Measurements from ENCODE around the gene HPS5. TPM values are rescaled to one million over a fixed set of nuclear protein-coding genes. Genes with fewer than 3 reads are reported as not detected.

The HPS5 gene
- total RNA-seq, 1 donor from 2014 or later: 64.7 TPM

DNA sequence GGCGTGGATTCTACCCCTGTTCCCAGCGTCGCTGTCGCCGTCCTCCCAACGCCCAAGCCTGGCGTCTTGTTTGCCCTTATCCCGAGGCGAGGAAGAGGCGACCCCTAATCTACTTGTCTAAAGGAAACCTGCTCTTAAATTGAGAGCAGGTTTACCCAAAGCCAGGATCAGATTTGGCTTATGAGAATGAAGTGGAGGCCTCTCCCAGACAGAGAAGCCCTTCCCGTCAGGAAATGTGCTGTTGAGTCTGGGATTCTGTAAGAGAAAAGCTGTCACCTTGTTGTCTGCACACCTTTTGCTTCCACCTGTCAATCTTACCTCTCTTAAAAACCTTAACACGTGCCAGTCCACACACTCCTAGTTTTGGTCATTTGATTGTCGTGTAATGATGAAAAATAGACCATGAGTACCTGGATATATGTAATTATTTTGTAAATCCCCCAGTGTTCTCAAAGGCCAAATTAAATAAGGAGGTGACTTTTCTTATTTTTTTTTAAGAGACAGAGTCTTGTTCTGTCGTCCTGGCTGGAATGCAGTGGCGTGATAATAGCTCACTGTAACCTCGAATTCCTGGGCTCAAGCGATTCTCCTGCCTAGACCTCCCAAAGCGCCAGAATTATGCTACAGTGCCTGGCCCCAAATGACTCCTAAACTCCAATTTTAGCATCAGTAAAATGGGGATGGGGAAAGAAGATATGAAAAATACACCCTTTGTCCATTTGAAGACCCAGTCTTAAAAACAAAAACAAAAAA lies 1.1 kb upstream of the HPS5 start:
- peaks cover 3 to 17% (median 13%) of the 10 kb centered on the region in 3 donors for H3K36me3 ChIP-seq (ENCODE audit: control insufficient read depth in 3 of 3, insufficient read depth in 3 of 3, low read length in 3 of 3)
- peak overlapping the region; percentile 84 to 95 (median 95) for H3K9ac ChIP-seq (ENCODE audit: low read depth in 1 of 3, low read length in 3 of 3)
- H3K4me1 ChIP-seq (ENCODE audit: control insufficient read depth in 3 of 3, insufficient read depth in 3 of 3, low read length in 3 of 3): peaks cover 27 to 35% (median 30%) of the 10 kb centered on the region in 3 donors
- peak overlapping the region; percentile 41 for H3K27ac ChIP-seq (ENCODE audit: low read depth, low read length)
- no peaks in the 10 kb centered on the region for H3K27me3 ChIP-seq (ENCODE audit: control insufficient read depth in 3 of 3, insufficient read depth in 3 of 3, low read length in 3 of 3)
- peak overlapping the region; percentile 91 to 95 (median 91) for H3K4me3 ChIP-seq (ENCODE audit: low read length in 3 of 3)
- no peaks in the 10 kb centered on the region for H3K9me3 ChIP-seq (ENCODE audit: control insufficient read depth in 3 of 3, low read length in 3 of 3)

DNA sequence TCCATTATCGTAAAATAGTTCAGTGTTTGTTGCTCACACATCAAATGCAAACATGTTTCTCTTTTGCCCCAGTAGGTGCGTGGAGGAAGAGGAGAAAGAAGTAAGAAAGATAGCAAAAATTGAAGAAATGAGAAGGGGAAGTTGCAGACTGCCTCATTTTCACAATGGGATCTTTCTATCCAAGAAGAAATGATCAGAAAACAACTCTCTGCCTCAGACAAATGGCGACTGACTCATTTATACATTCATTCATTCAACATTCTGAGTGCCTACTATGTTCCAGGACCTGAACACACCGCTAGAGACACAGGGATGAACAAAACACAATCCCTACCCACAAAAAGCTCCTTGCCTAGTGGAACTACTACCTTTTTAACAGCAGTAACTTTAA lies 367 bp downstream of the HPS5 start:
- Histone ChIP-seq H3K4me3 (ENCODE audit: low read length in 3 of 3) (peak overlapping the region; percentile 91 to 95 (median 91)), H3K36me3 (ENCODE audit: control insufficient read depth in 3 of 3, insufficient read depth in 3 of 3, low read length in 3 of 3) (peaks cover 3 to 13% (median 9%) of the 10 kb centered on the region in 3 donors), H3K27ac (ENCODE audit: low read depth, low read length) (peak overlapping the region; percentile 99), H3K9me3 (ENCODE audit: control insufficient read depth in 3 of 3, low read length in 3 of 3) (no peaks in the 10 kb centered on the region), H3K9ac (ENCODE audit: low read depth in 1 of 3, low read length in 3 of 3) (peak overlapping the region; percentile 84 to 95 (median 95)), H3K27me3 (ENCODE audit: control insufficient read depth in 3 of 3, insufficient read depth in 3 of 3, low read length in 3 of 3) (no peaks in the 10 kb centered on the region), H3K4me1 (ENCODE audit: control insufficient read depth in 3 of 3, insufficient read depth in 3 of 3, low read length in 3 of 3) (peaks cover 27 to 35% (median 30%) of the 10 kb centered on the region in 3 donors)

DNA sequence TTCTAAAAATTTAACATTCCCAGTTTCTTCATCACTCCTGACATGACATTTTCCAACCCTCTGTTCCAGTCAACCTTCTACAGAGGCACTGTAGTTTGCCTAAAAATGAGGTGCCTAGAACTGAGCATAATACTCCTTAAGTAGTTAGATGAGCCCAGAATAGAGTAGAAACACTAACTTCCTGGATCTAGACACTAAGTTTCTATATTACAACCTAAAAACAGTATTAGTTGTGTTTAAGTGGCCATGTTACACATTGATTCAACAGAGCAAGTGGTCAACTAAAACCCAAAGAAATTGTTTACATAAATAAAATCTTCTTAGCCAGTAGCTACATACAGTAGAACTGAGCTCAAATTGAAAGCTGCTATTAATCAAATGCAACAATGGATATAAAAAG lies 1.3 kb downstream of the HPS5 start:
- Histone ChIP-seq H3K9me3 (ENCODE audit: control insufficient read depth in 3 of 3, low read length in 3 of 3) (no peaks in the 10 kb centered on the region), H3K4me1 (ENCODE audit: control insufficient read depth in 3 of 3, insufficient read depth in 3 of 3, low read length in 3 of 3) (peaks cover 27 to 35% (median 30%) of the 10 kb centered on the region in 3 donors), H3K9ac (ENCODE audit: low read depth in 1 of 3, low read length in 3 of 3) (no peak overlapping the region), H3K27ac (ENCODE audit: low read depth, low read length) (no peak overlapping the region), H3K4me3 (ENCODE audit: low read length in 3 of 3) (no peak overlapping the region), H3K27me3 (ENCODE audit: control insufficient read depth in 3 of 3, insufficient read depth in 3 of 3, low read length in 3 of 3) (no peaks in the 10 kb centered on the region), H3K36me3 (ENCODE audit: control insufficient read depth in 3 of 3, insufficient read depth in 3 of 3, low read length in 3 of 3) (peaks cover 3 to 7% (median 6%) of the 10 kb centered on the region in 3 donors)

DNA sequence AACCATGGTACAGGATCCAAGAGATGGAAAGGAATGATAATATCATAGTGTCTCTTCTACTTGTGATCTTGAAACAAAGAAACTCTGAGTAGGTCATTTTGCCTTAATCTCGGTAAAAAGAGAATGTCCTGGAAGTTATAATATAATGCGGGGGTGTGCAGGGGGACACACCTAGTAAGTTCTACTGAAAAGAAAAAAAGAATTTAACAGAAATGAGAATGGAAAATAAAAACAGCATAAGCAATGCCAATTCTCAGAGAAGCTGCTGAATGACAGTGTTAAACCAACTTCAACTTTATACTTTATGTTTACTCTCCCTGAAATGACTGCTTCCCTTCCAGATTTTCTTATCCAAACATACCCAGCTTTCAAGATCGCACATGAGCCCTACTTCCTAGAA lies 2.0 kb downstream of the HPS5 start:
- Histone ChIP-seq H3K9ac (ENCODE audit: low read depth in 1 of 3, low read length in 3 of 3) (no peak overlapping the region), H3K4me1 (ENCODE audit: control insufficient read depth in 3 of 3, insufficient read depth in 3 of 3, low read length in 3 of 3) (peaks cover 26 to 35% (median 30%) of the 10 kb centered on the region in 3 donors), H3K9me3 (ENCODE audit: control insufficient read depth in 3 of 3, low read length in 3 of 3) (no peaks in the 10 kb centered on the region), H3K27ac (ENCODE audit: low read depth, low read length) (no peak overlapping the region), H3K4me3 (ENCODE audit: low read length in 3 of 3) (no peak overlapping the region), H3K27me3 (ENCODE audit: control insufficient read depth in 3 of 3, insufficient read depth in 3 of 3, low read length in 3 of 3) (no peaks in the 10 kb centered on the region), H3K36me3 (ENCODE audit: control insufficient read depth in 3 of 3, insufficient read depth in 3 of 3, low read length in 3 of 3) (peaks cover 3 to 4% (median 4%) of the 10 kb centered on the region in 3 donors)

DNA sequence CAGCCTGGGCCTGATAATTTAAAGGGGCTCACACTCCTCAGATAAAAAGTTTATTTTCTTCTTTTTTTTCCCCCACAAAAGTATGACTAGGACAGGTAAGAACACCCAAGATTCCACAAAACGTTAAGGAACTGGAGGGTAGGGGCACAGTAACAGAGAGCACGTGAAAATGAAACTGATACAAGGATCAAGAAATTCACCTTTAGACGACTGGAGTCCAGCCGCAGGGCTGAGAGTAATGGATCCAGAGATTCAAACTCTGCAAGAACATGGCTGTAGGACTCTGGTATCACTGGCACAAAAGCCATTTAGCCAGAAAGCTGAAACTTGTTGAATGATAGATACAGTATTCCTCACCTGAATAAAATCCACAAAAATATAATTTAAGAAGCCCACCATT lies 4.4 kb downstream of the HPS5 start:
- no peaks in the 10 kb centered on the region for H3K36me3 ChIP-seq (ENCODE audit: control insufficient read depth in 3 of 3, insufficient read depth in 3 of 3, low read length in 3 of 3)
- peaks cover 5 to 13% (median 10%) of the 10 kb centered on the region in 3 donors for H3K4me1 ChIP-seq (ENCODE audit: control insufficient read depth in 3 of 3, insufficient read depth in 3 of 3, low read length in 3 of 3)
- no peaks in the 10 kb centered on the region for H3K9me3 ChIP-seq (ENCODE audit: control insufficient read depth in 3 of 3, low read length in 3 of 3)

DNA sequence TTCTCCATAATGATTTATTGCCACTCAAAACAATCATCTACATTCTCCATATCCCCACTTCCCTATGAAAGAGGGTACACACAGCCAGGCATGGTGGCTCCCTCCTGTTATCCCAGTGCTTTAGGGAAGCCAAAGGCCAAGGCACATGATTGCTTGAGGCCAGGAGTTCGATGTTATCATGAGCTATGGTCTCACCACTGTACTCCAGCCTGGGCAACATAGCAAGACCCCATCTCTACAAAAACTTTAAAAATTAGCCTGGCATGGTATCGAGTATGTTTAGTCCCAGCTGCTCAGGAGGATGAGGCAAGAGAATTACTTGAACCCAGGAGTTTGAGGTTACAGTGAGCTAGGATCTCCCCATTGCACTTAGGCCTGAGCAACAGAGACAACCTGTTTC lies 6.0 kb downstream of the HPS5 start:
- Histone ChIP-seq H3K27ac (ENCODE audit: low read depth, low read length) (no peak overlapping the region), H3K4me1 (ENCODE audit: control insufficient read depth in 3 of 3, insufficient read depth in 3 of 3, low read length in 3 of 3) (peaks cover 0 to 4% (median 1%) of the 10 kb centered on the region in 3 donors), H3K27me3 (ENCODE audit: control insufficient read depth in 3 of 3, insufficient read depth in 3 of 3, low read length in 3 of 3) (no peaks in the 10 kb centered on the region), H3K9ac (ENCODE audit: low read depth in 1 of 3, low read length in 3 of 3) (no peak overlapping the region), H3K9me3 (ENCODE audit: control insufficient read depth in 3 of 3, low read length in 3 of 3) (no peaks in the 10 kb centered on the region), H3K4me3 (ENCODE audit: low read length in 3 of 3) (no peak overlapping the region), H3K36me3 (ENCODE audit: control insufficient read depth in 3 of 3, insufficient read depth in 3 of 3, low read length in 3 of 3) (no peaks in the 10 kb centered on the region)

More for the DNA sequence above, 4.4 kb downstream of the HPS5 start:
- H3K4me3 ChIP-seq (ENCODE audit: low read length in 3 of 3): no peak overlapping the region
- H3K27me3 ChIP-seq (ENCODE audit: control insufficient read depth in 3 of 3, insufficient read depth in 3 of 3, low read length in 3 of 3): no peaks in the 10 kb centered on the region
- no peak overlapping the region for H3K27ac ChIP-seq (ENCODE audit: low read depth, low read length)
- H3K9ac ChIP-seq (ENCODE audit: low read depth in 1 of 3, low read length in 3 of 3): no peak overlapping the region

DNA sequence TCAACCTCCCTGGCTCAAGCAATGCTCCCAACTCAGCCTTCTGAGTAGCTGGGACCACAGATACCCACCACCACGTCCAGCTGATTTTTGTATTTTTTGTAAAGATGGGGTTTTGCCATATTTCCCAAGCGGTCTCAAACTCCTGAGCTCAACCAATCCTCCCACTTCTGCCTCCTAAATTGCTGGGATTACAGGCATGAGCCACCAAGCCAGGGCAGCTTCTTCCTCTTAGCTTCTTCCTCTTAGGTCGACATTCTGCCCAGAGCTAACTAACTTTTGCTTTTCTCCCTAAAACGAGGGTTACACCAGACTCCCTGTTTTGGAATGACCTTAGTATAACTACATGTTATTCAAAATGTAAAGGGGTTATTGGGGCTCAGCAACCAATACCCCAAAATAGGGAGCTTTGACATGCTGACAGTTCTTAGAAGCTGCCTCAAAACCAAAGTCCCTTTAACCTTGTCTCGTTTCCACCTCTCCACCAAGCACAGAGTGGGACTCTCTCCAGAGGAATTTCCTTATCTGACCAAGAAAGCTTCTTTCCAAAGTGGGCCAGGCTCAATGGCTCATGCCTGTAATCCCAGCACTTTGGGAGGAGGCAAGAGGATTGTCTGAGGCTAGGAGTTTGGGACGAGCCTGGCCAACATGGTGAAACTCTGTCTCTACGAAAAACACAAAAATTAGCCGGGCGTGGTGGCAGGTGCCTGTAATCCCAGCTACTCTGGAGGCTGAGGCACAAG lies 7.0 kb downstream of the HPS5 start:
- H3K27me3 ChIP-seq (ENCODE audit: control insufficient read depth in 3 of 3, insufficient read depth in 3 of 3, low read length in 3 of 3): no peaks in the 10 kb centered on the region
- H3K27ac ChIP-seq (ENCODE audit: low read depth, low read length): no peak overlapping the region

DNA sequence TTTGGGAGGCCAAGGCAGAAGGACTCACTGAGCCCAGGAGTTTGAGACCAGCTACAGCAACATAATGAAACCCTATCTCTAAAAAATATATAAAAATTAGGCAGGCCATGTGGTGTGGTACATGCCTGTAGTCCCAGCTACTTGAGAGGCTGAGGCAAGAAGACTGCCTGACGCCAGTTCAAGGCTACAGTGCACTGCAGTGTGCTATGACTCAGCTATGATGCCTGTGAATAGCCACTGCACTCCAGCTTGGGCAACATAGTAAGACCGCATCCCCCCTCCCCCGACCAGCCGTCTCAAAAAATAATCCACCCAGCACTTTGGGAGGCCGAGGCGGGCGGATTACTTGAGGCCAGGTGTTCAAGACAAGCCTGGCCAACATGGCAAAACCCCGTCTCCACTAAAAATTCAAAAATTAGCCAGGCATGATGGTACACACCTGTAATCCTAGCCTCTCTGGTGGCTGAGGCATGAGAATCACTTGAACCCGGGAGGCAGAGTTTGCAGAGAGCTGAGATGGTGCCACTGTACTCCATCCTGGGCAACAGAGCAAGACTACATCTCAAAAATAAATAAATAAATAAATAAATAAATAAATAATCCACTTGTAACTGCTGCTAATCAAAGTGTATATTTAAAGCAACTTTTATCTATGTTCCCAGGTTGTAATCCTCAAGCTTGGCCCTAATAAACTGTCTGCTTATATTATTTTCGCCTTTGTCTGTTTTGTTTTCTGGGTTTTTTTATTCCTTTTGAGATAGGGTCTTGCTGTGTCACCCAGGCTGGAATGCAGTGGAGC lies 7.8 kb downstream of the HPS5 start:
- Histone ChIP-seq H3K4me3 (ENCODE audit: low read length in 3 of 3) (no peak overlapping the region), H3K9ac (ENCODE audit: low read depth in 1 of 3, low read length in 3 of 3) (no peak overlapping the region), H3K27ac (ENCODE audit: low read depth, low read length) (no peak overlapping the region), H3K9me3 (ENCODE audit: control insufficient read depth in 3 of 3, low read length in 3 of 3) (no peaks in the 10 kb centered on the region), H3K36me3 (ENCODE audit: control insufficient read depth in 3 of 3, insufficient read depth in 3 of 3, low read length in 3 of 3) (peaks cover 3 to 16% (median 15%) of the 10 kb centered on the region in 3 donors), H3K4me1 (ENCODE audit: control insufficient read depth in 3 of 3, insufficient read depth in 3 of 3, low read length in 3 of 3) (no peaks in the 10 kb centered on the region), H3K27me3 (ENCODE audit: control insufficient read depth in 3 of 3, insufficient read depth in 3 of 3, low read length in 3 of 3) (no peaks in the 10 kb centered on the region)

More for the DNA sequence above, 7.0 kb downstream of the HPS5 start:
- no peak overlapping the region for H3K4me3 ChIP-seq (ENCODE audit: low read length in 3 of 3)
- no peak overlapping the region for H3K9ac ChIP-seq (ENCODE audit: low read depth in 1 of 3, low read length in 3 of 3)
- no peaks in the 10 kb centered on the region for H3K9me3 ChIP-seq (ENCODE audit: control insufficient read depth in 3 of 3, low read length in 3 of 3)
- H3K4me1 ChIP-seq (ENCODE audit: control insufficient read depth in 3 of 3, insufficient read depth in 3 of 3, low read length in 3 of 3): no peaks in the 10 kb centered on the region
- H3K36me3 ChIP-seq (ENCODE audit: control insufficient read depth in 3 of 3, insufficient read depth in 3 of 3, low read length in 3 of 3): peaks cover 3 to 9% (median 8%) of the 10 kb centered on the region in 3 donors

DNA sequence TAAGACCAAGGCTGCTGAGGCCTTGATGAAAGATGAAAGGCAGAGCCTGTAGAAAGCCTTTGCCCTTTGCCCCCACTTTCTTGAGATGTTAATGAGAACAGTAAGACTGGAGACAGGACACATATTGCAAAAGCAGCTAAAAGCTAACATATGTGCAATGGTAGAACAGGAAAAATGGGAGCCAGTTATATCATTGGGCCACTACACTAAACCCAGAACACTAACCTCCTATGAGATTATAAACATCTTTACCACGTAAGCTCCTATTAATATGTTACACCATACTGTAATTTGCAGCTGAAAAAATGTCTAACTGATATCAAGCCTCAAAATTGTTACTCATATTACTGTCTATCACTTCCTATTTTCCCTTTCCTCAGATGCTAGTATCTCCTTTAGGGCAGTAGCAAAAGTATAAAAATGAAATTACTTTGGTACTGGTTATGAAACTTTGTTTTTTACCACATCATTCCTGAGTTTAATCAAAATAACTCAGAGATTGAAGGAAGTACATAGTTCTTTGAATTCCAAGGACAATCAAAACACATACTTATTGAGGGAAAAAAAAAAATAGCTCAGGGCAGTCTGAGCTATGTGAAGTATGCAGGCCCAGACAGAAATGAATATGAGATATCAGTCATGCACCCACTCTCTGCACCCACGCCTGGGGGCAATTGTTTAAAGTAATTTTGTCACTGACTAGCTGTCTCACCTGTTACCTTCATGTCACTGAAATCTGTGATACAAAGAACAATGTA lies 9.1 kb downstream of the HPS5 start:
- Histone ChIP-seq H3K36me3 (ENCODE audit: control insufficient read depth in 3 of 3, insufficient read depth in 3 of 3, low read length in 3 of 3) (peaks cover 3 to 26% (median 25%) of the 10 kb centered on the region in 3 donors), H3K27me3 (ENCODE audit: control insufficient read depth in 3 of 3, insufficient read depth in 3 of 3, low read length in 3 of 3) (no peaks in the 10 kb centered on the region), H3K4me1 (ENCODE audit: control insufficient read depth in 3 of 3, insufficient read depth in 3 of 3, low read length in 3 of 3) (no peaks in the 10 kb centered on the region), H3K9ac (ENCODE audit: low read depth in 1 of 3, low read length in 3 of 3) (no peak overlapping the region), H3K27ac (ENCODE audit: low read depth, low read length) (no peak overlapping the region), H3K9me3 (ENCODE audit: control insufficient read depth in 3 of 3, low read length in 3 of 3) (no peaks in the 10 kb centered on the region), H3K4me3 (ENCODE audit: low read length in 3 of 3) (no peak overlapping the region)

Data from skeletal muscle tissue (tissue), 4 donors.